GM18873 (cell line): ENCODE results near the gene KRT222.

ENCODE experiments used
- ATAC-seq: cut with Tn5 transposase; IDR thresholded peaks from one replicate; pipeline ENCODE4 v1.9.1; 2021; ENCODE audit warnings: mild to moderate bottlenecking, moderate library complexity, moderate number of reproducible peaks; ENCODE audit not compliant: unreplicated experiment, low FRiP score

Gene KRT222

DNA sequence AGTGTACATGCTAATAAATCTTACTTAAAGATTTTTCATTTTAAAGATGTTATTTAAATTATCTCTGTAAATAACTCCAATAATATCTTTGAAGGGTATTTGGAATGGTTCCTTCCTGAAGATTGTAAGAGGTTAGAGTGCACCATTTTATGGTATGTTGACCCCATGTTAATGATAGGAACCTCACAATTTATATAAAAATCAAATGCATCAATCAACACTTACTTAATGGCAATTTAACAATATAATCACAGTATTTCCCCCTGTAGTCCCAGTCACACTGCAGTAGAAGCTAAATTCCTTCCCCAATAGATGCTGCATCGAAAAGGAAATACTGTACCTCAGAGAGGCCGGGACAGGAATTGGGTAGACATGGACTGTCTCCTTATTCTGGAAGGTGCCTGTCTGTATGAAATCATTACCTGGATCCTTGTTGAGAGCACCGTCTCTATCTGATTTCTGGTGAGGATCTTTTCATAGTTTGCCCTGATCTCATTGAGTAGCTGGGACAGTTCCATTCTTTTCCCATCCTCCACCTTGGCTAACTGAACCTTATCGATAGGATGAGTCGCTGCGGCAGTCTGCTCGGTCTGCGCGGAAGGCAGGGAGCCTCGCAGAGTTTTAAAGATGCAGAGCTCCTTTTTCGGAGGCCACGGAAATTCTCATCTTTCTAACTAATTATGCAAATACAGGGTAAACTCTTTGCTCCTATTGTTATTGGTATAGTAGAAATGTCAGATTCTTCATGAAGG is at the start of gene KRT222:
Gene KRT222 (minus strand): TSS at position 596 of the 752 bp plus-strand sequence. CDS start 78 bp downstream, at position 518.
- no peak for ATAC-seq

DNA sequence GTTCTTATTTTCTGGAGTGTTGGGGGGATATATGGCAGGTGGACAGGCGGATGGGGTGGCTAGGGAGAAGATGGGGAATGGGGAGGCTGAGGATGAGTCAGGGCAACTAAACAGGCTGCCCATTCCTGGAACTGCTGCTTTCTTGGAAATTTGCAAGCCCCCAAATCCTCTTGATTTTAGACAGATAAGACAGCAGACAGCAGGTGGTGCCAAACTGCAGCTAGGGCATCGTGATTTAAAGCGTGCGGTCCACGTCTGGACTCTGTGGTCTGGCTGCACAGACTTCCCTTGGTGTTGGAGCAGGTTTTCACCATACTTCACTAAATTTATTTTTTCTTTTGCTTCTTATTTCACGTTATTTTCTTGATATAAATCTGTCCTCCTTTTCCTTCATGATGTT is 49.5 kb upstream of the KRT222 start:
- ATAC-seq: no peak

DNA sequence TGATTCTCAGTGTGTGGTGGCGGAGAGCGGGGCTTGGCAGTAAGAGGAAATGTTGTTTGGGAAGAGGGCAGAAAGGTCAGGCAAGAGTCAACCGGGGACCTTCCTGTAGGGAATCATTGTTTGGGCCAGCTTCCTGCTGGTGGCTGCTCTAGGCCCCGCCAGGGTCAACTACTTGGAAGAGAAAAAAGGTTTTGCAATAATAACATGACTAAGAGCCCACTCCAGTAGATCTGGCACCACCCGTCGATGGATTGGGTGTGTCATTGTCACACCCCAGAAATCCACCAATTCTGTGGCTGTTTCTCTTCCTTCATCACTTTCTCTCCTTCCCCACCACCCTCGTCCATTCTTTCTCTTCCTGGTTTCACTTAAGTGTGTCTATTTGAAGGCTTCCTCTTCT is 42.8 kb upstream of the KRT222 start:
- no peak for ATAC-seq

DNA sequence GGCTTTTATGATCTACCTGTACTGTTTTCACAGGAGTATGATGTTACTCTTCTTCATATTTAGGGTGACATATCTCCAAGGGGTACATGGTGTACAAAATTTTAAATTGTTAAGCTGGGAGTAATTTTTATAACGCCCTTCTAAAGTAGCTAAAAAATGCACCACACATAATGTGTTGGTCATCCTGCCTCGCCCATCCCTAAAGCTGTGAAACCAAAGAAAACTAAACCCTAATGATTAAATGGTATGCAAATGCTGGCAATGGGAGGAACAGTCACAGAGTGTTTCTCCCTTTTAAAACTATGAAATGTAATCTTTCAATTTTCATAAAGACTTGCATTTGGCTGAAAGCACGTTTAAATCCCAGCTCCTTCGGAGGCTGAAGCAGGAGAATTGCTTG is 40.6 kb upstream of the KRT222 start:
- no peak for ATAC-seq

DNA sequence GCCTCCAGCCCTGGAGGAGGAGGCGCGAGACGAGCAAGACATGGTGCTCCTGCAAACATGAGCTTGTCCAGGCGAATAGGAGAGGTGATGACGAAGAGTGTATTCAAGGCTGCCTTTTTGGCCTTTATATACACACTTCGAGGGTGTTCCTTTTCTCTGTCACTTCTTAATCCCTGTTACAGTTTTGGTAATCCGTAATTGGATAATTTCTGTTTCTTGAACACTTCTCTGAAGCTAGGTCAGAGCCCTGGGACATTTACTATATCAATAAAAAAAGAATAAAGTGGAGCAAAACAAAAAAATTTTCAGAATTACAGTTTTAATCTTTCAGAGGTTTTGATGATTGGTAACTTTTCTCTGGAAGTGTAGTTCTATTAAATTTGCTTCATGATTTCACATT is 38.7 kb upstream of the KRT222 start, which contains the start of gene KRT24:
Gene KRT24 (minus strand): TSS at position 101 of the 400 bp plus-strand sequence. CDS start 59 bp downstream, at position 42.
- ATAC-seq: no peak

DNA sequence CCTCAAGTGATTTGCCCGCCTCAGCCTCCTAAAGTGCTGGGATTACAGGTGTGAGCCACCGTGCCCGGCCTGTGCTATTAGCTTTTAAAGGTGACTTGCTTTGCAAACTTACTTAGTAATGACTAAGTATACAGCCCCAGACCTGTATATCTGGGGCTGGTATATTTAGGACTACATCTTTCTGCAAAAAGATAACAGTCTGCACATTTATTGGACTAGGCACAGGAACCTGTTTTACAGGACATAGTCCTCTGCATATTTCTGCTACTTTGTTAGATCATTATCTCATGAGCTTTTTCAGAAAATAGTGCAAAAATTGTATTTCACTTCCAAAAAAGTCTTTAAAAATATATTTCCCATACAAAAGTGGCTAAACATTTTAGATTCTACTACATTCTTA is 37.3 kb upstream of the KRT222 start:
- no peak for ATAC-seq

DNA sequence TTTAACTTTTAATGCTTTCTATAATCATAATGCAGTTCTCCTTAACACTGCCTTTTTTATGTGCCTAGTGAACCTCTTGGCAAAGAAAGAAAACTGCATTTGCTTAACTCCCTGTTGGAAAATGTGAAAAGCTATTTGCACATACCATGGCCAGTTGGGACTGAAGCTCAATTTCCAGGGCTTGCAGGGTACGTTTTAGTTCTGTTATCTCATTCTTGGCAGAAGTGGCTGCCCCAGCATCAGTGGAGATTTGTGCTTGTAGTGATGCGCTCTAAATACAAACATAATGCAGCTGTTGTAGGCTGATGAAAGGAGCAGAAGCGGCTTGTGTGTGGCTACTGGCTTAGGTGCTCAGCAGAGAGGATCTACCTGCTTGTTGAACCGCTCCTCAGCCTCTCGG is 34.9 kb upstream of the KRT222 start:
- no peak for ATAC-seq

DNA sequence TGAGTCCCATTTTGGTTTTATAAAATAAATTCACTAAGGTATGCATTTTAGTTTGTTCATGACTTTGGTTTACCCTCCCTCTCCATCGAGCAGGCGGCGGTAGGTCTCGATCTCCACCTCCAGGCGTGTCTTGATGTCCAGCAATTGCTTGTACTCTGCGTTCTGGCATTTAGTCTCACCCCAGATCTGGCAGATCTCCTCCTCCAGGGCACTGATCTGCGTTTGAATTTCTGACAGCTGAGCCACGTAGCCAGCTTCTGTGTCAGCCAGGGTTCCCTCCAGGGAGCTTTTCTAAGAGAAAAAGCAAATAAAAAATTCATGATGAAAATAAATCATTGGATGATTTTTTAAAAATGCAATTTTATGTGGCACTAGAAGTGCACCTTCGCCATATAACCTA is 34.4 kb upstream of the KRT222 start:
- no peak for ATAC-seq

DNA sequence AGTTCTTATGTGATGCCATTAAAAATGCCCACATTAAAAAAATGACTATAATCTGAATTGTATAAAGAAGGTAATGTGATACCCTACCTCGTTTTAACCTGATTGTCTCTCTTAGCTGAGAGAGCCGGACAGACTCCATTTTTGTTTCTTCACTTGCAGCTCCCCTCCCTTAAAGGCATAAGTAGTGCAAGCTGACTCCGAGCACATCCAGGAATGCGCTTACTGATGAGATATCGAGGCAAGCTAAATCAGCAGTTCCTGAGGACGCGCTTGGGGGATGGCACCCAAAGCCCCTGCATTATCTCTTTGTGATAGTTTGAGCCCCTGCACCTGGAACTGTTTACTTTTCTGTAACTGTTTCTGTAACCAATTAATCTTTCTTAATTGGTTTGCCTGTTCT is 32.3 kb upstream of the KRT222 start:
- ATAC-seq: no peak

DNA sequence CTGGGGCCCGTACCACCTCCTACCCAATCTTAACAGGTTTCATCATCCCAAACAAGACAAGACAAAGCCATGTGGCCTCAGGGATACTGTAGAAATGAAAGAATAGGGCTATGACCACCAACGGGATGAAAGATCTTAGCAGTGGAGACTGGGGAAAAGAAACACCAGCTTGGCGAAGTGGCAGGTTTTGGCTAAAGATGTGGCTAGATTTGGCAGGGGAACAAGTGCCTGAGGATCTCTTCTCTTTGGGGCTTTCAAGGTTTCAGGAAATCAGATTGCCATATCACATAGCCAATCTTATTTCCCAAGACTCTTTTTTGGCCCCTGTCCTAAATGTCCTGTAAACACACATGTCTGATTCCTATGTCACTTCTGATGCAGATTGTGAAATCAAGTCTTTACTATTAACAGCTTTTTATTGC is 31.7 kb upstream of the KRT222 start:
- no peak for ATAC-seq

DNA sequence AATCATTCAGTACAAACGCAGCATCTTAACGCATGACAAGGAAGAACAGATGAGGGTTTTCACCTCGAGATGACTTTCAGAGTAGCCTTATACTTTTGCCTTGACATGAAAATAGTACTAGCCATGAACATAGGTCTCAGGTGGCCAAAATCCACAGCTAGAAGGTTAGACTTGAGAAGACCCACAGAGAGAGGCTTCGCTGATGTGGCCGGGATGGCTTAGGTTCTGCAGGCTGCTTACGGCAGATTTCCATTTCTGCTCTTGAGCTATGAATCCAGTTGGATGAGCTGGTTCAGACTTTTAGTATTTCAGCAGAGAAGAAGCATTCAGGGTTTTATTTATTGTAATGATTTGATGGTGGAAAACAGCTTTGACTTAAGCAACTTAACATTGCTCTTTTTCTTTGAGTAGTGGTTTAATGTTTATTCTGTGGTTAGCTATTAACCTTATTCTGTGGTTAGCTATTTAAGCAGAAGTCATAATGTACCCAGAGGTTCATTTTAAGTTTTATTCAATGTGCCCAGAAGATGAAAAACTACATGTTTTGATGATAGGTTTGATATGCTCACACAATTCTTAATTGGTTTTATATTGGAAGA is 31.0 kb upstream of the KRT222 start:
- ATAC-seq: no peak

DNA sequence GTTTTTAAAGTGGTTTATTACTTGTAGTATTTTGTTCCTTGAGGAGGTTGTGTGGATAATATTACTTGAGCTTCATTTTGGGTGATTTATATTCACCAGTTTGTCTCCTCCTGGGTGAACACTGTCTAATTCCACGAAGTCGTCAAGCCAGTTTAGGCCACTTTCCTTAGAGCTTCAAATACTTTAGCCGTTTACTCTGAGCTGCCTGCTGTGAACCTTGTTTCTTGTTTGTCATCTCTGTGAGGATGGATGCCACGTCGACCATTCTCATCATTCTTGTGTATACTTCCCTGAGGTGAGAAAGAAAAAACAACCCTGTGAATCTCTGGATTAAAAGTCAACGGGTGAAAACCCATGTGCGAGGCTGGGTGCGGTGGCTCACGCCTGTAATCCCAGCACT is 29.6 kb upstream of the KRT222 start:
- no peak for ATAC-seq

DNA sequence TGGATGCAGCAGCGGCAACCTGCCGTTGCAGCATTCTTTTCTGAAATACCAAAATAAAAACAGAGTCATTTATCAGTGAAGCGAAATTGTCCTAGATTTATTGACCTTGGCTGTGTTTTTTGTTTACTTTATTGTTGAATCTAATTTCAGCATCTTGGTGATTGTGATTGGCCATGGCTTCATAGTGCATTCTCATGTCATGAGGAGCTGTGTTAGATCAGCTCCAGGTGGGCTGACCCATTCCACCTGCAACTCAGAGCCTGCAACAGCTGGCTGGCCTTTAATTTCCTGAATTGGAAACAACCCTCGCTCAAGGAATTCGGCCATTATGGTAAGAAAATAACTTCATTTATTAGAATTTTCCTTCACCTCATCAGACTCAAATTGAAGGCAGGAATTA is 22.1 kb upstream of the KRT222 start:
- no peak for ATAC-seq

DNA sequence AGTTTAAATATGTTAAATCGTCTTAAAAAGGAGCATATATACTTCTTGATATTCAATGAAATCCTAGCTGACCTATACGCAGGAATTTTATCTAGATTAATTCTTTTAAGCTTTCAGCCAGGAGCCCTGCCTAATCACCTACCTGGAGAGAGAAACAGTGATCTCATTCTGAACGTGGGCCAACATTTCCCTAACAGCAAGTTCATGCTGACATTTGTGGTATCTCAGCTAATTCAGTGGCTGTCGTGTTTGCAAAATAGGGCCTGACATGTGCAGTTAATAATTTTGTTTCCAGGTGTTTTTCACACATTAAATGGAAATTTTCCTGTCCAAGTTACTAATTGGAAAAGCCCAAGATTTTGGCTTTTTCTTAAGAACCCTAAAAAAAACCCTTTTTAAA is 21.2 kb upstream of the KRT222 start:
- no peak for ATAC-seq

DNA sequence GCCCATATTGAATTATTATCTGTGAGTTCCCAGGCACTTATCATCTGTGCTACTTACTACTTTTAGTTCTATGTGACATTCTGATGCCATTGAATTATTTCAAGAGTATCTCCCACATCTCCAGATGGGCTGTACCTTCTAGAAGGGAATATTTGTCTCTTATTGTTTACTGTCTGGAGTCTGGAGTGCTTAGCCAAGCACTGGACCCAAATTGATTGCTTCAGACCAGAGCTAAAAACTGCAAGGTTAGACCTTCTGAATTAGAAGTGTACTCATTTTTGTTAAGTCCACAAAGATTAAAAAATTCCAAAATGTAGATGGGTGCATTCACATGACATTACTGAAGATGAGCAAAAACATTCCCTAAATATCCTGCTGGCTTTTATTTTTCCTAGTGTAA is 16.0 kb upstream of the KRT222 start:
- ATAC-seq: no peak

DNA sequence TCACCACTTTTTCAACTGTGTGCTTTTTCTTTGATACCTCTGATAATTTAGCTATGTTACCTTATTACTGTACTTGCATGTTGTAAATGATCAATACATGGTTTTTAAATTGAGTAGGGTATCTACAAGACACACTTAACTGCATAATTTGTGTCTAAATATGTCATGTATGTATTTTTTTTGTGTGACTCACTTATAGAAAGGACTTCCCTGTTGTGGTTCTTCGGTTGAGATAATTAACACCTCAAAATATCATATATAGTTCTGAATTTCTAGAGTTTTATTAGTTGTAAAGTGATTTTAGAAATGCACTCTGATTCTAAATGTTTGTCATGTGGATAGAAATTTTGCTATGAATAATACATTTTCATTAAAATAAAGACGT is 14.5 kb upstream of the KRT222 start:
- no peak for ATAC-seq

DNA sequence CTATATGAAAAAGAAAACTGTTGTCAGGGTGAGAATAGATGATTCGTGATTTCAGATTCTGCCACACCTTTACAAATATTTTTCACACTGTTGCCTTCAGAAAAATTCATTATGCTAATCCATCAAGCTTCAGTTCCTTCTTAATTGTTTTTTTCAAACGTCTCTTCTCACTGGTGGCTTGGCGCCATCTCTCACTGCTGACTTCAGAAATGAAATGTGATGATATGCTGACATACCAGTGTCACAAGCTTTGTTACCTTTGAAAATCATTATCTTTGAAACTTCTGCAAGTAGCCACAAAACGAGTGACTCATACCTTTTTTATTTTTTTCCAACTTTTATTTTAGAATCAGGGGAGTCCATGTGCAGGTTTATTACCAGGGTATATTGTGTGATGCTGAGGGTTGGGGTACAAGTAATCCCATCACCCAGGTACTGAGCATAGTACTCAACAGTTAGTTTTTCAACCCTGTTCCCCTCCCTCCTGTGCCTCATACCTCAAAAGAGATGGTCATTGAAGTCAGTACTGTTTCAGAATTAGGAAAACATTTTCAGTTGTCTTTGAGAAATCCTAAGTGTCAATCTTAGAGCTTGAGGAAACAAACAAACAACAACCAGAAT is 14.0 kb upstream of the KRT222 start:
- no peak for ATAC-seq

DNA sequence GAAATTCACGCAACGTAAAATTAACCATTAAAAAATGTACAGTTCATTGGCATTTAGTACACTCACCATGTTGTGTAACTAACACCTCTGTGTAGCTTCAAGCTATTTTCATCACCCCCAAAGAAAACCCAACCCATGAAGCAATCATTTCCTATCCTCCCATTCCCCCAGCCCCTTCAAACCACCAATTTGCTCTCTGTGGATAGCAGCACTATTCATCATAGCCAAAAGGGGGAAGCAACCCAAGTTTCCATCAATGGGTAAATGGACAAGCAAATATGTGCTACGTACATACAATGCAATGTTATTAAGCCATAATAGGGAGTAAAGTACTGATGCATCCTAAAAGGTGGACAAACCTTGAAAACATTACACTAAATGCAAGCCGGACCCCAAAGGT is 10.9 kb upstream of the KRT222 start:
- no peak for ATAC-seq

DNA sequence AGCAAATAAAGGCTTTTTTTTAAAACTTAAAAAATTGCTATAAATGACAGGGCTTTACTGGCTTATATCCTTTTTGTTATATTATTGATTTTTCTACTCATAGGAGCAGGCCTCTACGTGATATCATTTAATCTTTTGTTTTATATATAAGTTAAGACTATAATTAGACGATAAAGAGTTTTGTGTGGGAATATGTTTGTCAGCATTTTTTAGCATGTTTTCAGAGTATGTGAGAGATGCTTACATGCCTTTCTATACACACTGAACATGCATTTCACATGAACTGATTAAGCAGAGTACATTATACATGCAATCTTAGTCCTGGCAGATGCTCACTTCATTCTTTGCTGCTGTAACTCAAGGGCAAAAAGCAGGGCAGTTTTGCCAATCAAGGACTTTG is 7.7 kb upstream of the KRT222 start:
- no peak for ATAC-seq

DNA sequence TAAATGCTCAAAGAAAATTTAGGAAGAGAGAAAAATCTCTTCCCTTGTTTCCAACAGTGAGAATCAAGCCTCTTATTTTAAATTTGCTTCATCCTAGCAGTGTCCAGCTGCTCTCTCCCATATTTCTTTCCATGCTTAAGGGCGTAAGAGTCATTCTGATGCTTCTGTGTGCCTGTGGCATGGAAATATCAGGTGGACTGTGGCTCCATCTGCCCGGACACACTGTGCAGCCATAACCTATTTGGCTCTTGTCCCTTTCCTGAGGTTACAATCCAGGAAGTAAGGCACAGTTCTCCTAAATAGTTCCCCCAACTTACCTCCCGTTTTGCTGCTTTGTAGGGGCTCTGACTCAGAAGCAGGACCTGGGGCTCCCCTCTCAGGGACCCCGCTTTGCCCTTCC is 6.3 kb upstream of the KRT222 start:
- no peak for ATAC-seq

DNA sequence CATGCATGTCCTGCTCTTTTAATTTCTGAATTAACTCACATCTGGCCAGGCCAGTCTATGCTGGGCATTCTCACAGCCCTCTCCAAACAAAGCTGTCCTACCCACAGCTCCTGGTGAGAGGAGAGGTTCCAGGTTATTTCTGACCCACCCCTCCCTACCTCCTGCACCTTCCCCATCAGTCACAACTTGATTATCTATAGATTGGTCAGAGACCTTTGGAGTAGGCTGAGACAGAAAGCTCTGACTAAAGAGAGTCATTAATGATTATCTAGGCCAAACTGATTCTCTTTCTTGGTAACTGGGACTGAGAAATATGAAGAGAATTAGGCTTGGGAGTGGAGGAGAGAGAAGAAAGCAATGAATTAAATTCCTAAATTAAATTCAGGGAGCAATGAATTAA is 1.4 kb upstream of the KRT222 start:
- ATAC-seq: no peak

DNA sequence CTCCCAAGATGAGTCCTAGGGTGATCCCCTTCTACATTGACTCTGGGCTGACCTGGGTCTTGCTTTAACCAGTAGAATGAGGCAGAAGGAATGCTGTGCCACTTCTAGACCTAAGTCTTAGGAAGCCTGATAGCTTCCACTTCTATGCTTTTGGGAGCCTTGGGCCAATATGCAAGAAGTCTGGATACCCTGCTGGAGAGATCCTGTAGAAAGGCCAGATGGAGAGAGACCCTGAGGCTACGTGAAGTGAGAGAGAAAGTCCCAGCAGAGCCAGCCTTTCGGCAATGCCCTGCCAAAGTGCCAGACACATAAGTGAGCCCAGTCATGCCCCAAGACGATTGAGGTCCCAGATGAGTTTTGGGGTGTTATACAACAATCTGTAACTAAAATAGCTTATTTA is 1.7 kb downstream of the KRT222 start:
- no peak for ATAC-seq
